GM12874 (cell line): ENCODE results near the gene ABT1.
A peak's percentile ranks its signal among the peaks of the same experiment; 100 is the strongest.

ENCODE experiments used
- TF ChIP-seq, protein P1 (sequence below): IDR thresholded peaks from 2 replicates; pipeline ENCODE4 v1.5.1; 2011; ENCODE audit warnings: low read depth, mild to moderate bottlenecking, control low read depth, low read length, moderate library complexity; ENCODE audit not compliant: insufficient read depth

Gene ABT1

DNA sequence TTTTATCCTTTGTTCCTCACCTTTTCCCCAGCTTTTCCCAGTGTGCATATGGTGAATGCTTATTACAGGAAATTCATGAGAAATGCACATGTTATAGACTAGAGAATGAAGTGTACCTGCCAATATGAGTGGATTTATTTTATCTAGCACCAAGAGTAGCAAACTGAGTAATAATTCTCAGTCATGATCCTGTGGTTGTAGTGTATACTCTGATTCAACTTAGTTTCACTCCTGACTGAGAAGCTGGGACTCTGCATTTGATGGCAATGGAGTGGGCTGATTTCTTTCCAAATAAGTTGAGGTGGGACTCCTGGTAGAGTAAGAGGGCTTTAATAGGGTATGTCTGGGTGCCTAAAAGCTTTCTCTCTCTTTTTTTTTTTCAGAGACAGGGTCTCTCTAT, 4.0 kb downstream of the ABT1 start:
- TF ChIP-seq, protein P1, sequence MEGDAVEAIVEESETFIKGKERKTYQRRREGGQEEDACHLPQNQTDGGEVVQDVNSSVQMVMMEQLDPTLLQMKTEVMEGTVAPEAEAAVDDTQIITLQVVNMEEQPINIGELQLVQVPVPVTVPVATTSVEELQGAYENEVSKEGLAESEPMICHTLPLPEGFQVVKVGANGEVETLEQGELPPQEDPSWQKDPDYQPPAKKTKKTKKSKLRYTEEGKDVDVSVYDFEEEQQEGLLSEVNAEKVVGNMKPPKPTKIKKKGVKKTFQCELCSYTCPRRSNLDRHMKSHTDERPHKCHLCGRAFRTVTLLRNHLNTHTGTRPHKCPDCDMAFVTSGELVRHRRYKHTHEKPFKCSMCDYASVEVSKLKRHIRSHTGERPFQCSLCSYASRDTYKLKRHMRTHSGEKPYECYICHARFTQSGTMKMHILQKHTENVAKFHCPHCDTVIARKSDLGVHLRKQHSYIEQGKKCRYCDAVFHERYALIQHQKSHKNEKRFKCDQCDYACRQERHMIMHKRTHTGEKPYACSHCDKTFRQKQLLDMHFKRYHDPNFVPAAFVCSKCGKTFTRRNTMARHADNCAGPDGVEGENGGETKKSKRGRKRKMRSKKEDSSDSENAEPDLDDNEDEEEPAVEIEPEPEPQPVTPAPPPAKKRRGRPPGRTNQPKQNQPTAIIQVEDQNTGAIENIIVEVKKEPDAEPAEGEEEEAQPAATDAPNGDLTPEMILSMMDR: no peak

DNA sequence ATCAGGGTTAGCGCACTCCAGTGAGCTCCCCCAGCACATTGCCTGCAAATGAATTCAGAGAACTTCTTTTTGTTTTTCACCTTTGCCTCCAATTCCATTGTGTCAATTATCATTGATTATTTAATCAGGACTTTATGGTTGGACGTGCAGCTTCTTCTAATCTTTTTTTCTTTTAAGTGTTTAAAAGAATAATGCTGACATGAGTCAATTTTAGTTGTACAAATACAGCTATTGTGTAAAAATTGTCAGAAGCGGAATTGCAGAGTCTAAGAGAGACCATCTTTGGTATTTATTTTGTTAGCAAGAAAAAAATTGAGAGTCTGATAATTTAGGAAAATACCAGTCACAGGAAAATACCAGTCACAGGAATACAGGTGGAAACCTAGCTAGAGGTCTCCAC, 5.5 kb downstream of the ABT1 start:
- TF ChIP-seq, protein P1: no peak

DNA sequence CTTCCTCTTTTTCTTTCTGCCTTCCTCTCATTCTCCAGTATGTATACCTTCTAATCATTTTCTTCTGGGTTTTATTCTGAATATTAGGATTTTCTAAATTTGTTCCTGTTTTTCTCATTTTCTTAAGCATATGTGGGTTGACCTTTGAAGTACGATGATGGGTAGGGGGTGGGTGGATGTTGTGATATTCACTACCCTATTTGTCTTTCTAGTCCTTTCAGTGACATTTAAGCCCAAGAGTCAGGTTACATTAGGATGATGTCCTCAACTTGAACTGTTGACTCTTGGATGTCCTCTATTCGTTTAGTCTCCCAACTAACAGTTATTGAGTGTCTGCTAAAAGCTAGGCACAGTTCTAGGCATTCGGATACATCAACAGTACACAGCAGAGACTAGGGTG, 7.3 kb downstream of the ABT1 start:
- TF ChIP-seq, protein P1: no peak

DNA sequence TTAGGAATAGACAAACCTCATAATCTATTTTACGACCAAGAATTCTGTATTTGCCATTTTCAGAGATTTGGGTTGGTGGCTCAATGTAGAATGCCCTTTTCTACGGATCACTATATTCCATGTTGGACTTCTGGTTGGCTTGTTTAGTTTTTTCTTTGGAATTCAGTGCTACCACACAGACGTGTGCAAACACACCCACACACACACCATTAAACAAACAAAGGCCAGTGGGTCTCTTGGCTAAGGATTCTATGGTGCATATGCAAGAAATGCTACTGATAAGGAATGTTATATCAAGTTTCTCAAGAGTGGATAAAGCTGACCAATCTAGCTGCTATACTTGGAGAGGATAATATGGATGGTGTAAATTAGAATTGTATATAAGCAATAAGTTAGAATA, 8.0 kb downstream of the ABT1 start:
- TF ChIP-seq, protein P1: no peak

DNA sequence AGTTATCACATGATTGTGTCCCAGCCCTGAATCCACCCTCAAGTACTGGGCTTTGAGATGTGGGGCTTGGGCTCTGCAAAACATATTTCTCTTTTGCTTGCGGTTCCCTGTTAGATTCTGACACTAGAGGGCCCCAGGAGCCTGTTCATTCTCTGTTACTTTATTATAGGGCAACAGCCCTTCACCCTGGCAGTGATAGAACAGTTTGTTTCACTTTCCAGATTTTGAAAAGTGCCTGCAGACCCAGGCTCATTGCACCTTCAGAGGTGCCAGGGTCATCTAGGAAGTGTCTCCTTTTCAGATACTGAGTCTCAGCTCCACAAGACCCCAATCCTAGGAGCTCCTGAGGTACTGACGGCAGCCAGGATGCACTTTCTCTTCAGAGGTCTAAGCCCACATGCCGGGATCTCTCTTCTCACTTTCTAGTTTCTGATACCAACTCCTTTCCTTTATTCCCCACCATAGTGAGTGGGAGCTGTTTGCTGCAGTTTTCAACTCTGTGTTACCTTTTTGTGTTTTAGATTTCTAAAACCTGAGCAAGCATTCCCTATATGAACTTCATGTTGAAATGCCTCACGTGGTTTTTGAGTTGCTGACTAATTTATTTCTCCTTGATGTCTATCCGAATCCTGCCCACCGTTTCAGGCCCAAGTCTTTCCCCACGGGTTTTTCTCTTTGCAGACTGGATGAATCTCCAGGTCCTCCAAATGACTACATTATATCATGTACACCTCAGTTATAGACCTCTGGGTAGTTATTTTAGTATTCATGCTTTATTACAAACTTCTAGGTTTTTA, 10.9 kb downstream of the ABT1 start:
- TF ChIP-seq, protein P1: peak; percentile 66

DNA sequence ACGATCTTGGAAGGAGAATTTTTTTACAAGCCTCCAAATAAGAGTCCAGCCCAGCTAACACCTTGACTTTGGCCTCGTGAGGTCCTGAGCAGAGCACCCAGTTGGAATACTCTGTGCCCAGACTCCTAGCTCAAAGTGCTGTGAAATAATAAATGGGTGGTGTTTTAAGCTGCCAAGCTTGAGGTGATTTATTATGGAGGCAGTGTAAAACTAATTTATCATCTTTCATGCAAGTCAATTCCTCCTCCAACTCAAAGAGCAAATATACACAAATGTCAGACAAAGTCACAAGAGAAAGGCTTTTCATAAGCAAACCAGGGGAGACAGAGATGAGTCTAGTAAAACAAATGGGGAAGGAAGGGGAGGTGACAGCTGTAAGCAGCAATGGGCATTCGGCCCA, 12.7 kb downstream of the ABT1 start:
- TF ChIP-seq, protein P1: no peak

DNA sequence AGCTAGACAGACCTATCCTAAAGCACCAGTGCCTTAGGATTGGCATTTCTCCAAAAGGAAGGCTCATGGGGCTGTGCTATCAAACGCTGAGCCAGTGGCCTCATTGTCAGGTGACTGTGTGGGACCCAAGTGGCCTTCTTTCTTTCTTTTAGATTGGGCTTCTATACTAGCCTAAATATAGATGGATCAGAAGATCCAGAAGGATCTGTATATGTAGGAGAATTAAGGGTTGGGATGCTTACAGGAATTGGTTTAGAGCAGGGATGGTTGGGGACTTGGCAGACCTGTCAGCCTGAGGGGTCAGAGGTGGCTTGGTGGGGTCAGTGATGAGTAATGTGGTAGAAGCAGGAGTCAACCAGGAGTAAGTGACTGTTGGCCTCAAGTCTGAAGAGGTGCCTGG, 14.8 kb downstream of the ABT1 start:
- TF ChIP-seq, protein P1: no peak
